ENCODE data around the gene DHDDS.

Gene DHDDS

GRCh38 chr1:26476958-26477357, 44.8 kb downstream of the DHDDS start:
- no peak for FAIRE-seq

GRCh38 chr1:26477446-26478152, 45.5 kb downstream of the DHDDS start:
- no peak for FAIRE-seq
- no peak for DNase-seq (ENCODE audit: insufficient read length, low spot score)
- no peak for TF ChIP-seq CTCF (IDR thresholded peaks at IDR 0.05; ENCODE audit: insufficient read depth, missing control alignments)

More at GRCh38 chr1:26476958-26477357, 44.8 kb downstream of the DHDDS start:
- DNase-seq (ENCODE audit: insufficient read length, low spot score) = no peak
- no peak for TF ChIP-seq CTCF (IDR thresholded peaks at IDR 0.05; ENCODE audit: insufficient read depth, missing control alignments)

- TF ChIP-seq CTCF (IDR thresholded peaks at IDR 0.05; ENCODE audit: insufficient read depth, missing control alignments) = no peak
- FAIRE-seq (no peak), DNase-seq (ENCODE audit: insufficient read length, low spot score) (no peak)
These were observed 46.0 kb downstream of the DHDDS start for GRCh38 chr1:26478159-26478558.

- TF ChIP-seq CTCF (IDR thresholded peaks at IDR 0.05; ENCODE audit: insufficient read depth, missing control alignments) = no peak
- DNase-seq (ENCODE audit: insufficient read length, low spot score) (no peak), FAIRE-seq (no peak)
These were observed 46.9 kb downstream of the DHDDS start for GRCh38 chr1:26478988-26479387.

- FAIRE-seq (no peak), DNase-seq (ENCODE audit: insufficient read length, low spot score) (no peak)
These were observed 50.8 kb downstream of the DHDDS start for GRCh38 chr1:26482921-26483320.

GRCh38 chr1:26483980-26484379, 51.9 kb downstream of the DHDDS start:
- FAIRE-seq = no peak
- no peak for TF ChIP-seq CTCF (IDR thresholded peaks at IDR 0.05; ENCODE audit: insufficient read depth, missing control alignments)
- DNase-seq (ENCODE audit: insufficient read length, low spot score) = no peak

More at GRCh38 chr1:26482921-26483320, 50.8 kb downstream of the DHDDS start:
- TF ChIP-seq CTCF (IDR thresholded peaks at IDR 0.05; ENCODE audit: insufficient read depth, missing control alignments) = no peak

GRCh38 chr1:26490155-26490554, 58.0 kb downstream of the DHDDS start:
- no peak for FAIRE-seq
- no peak for TF ChIP-seq CTCF (IDR thresholded peaks at IDR 0.05; ENCODE audit: insufficient read depth, missing control alignments)
- no peak for DNase-seq (ENCODE audit: insufficient read length, low spot score)
